Superior temporal gyrus (tissue), 1 donor: ENCODE data around the gene GRID1.
"Not testable (repeated sequence)": the region's sequence is repeated elsewhere in the genome, so short reads cannot be mapped to it uniquely, and the experiment has no call there.

Experiments
- DNase-seq: peaks from one replicate; pipeline ENCODE4 v3.0.0-alpha.2; 2016; ENCODE audit errors: extremely low spot score

The GRID1 gene

DNA sequence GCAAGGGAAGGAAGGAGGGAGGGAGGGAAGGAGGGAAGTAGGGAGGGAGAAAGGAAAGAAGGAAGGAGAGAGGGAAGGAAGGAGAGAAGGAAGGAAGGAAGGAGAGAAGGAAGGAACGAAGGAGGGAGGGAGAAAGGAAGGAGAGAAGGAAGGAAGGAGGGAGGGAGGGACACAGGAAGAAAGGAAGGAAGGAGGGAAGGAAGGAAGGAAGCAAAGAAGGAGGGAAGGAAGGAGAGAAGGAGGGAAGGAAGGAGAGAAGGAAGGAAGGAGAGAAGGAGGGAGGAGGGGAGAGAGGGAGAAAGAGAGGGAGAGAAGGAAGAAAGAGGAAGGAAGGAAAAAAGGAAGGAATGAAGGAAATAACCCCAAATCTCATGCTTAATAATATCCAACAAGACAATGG, 630.6 kb downstream of the GRID1 start:
- DNase-seq, result no peak

DNA sequence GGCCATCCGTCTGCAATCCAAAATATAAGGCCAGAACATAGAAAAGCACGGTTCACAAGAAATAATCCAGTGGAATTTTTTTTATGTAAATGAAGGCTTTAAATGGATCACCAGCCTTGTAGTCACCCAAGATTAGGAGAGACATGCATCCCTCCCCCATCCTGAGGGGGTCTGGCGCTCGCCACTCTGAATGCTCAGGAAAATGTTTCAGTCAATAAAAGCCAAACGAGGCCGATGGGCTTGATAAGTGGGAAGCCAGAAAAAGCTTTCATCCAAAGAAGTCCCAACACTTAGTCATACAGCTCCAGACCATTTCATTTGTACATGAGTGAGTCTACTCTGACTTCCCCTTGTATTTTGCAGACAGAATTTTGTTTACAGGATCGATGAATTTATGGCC, 631.8 kb downstream of the GRID1 start:
- no peak for DNase-seq

DNA sequence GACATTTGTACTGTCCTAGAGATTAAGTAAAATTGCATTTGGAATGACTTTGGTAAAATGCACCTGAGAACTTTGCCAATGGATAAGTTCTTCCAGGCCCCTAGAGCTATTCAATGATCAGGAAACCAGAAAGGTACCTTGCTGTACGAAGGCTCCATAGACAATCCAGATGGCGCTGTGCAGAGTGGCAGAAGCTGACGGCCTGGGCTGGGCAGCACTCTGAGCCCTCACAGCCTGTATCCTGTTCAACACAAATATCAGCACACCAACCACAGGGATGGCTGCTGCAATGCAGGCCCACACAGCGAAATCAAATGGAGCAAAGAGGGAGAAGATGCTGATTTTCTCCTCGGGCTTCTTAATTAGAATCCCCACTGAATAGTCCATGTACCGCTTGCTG, 642.4 kb downstream of the GRID1 start:
- no peak for DNase-seq

DNA sequence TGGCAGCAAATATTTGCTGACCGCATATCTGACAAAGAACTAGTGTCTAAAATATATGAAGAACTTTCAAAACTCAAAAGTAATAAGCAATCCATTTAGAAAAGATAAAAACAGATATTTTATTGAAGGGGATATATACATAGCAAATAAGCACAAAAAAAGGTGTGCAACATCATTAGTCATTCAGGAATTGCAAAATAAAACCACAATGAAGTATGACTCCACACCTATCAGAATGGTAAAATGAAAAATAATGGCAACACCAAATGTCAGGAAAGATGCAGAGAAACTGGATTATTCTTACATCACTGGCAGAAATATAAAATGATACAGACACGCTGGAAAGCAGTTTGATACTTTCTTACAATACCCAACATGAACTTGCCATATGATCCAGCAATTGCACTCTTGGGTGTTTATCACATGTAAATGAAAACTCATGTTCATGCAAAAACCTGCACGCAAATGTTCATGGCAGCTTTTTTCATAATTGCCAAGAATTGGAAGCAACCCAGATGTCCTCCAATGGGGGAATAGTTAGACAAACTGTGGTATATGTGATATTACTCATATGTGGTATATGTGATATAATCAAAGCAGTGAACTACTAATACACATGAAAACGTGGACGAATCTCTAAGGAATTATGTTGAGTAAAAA, 645.5 kb downstream of the GRID1 start:
- DNase-seq, result no peak

DNA sequence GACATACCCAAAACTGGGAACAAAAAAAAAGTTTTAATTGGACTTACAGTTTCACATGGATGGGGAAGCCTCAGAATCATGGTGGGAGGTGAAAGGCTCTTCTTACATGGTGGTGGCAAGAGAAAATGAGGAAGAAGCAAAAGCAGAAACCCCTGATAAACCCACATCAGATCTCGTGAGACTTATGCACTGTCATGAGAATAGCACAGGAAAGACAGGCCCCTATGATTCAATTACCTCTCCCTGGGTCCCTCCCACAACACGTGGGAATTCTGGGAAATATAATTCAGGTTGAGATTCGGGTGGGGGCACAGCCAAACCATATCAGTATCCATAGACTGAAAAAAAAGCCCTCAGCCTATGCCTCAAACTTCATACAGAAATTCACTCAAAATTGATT, 647.2 kb downstream of the GRID1 start:
- no peak for DNase-seq

DNA sequence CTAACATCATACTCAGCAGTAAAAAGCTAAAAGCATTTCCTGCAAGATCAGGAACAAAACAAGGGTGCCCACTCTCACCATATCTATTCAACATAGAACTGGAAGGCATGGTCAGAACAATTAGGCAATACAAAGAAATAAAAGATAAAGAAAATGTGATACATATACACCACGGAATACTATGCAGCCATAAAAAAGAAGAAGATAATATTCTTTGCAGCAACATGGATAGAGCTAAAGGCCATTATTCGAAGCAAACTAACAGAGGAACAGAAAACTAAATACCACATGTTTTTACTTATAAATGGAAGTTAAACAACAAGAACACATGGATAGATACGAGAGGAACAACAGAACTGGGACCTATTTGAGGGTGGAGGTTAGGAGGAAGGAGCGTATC, 652.7 kb downstream of the GRID1 start:
- no peak for DNase-seq

DNA sequence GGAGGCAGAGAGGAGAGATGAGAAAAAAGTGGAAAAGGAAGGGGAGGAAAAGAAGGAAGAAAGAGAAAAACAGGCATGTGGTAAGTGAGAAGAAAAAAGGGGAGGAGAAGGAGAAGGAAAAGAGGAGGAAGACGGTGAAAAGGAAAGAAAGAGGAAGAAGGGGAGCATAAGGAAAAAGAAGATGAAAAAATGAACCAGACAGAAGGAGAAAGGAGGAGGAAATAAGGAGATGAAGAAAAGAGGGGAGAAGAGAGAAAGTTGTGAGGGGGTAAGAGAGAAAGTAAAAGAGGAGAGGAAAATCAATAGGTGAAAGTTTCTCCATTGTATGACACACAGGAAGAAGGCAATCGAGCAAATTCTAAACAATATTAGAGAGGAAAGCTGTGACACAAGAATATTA, 663.8 kb downstream of the GRID1 start:
- DNase-seq, result no peak

DNA sequence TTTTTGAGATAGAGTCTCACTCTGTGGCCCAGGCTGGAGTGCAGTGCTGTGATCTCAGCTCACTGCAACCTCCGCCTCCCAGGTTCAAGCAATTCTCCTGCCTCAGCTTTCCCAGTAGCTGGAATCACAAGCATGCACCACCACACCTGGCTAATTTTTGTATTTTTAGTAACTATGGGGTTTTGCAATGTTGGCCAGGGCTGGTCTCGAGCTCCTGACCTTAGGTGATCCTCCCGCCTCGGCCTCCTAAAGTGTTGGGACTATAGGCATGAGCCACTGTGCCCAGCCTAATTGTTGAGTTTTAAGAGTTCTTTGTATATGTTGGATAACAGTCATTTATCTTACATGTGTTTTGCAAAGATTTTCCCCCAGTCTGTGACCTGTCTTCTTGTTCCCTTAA, 667.5 kb downstream of the GRID1 start:
- not testable (repeated sequence) for DNase-seq

DNA sequence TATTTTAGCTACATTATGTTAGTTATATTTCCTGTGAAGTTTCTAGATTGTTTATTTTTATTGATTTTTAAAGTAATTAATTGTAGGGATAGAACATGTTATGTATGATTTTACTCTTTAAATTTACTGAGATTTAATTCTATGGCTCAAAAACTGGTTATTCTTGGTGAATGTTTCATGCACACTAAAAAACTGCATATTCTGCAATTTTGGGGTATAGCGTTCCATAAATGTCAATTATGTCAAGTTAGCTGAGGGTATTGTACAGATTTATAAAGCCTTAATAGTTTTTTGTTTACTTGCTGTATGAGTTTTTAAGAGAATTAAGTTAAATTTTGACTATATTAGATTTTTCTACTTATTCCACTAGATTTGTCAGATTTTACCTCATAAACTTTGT, 669.7 kb downstream of the GRID1 start:
- no peak for DNase-seq

DNA sequence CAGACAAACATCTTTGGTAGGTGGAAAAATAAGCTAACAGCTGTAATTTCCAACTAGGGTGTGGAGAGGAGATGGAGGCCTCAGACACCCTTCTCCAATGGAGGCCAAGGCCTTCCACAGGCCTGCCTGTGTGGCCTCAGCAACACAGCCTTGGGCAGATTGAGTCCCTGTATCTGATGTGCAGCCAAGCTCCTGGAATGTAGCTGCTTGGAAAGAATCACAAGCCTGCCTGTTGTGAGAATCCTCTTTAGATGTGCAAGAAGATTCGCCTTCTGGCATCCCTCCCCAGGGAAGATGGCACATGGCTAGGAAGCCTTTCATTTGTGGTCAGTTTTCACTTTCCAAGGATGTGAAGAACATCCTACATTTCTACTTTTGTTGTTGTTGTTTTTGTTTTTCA, 684.0 kb downstream of the GRID1 start:
- no peak for DNase-seq

DNA sequence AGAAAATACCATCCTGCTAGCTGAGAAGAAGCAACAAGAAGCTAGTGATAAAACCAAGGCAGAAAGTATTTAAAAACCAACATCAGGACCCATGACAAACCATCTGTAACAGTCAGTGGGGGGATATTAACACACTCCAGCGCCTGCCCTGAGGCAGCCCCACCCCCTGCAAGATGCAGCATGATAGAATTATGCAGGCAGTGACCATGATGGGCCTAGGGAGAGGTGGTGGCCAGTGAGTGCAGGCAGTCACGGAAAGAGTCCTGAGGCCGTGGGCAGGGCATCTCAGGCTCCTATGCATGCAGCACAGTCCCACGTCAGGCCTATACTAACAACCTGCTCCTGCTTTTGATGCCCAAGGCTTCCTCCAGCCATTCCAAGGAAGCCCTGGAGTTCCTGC, 686.9 kb downstream of the GRID1 start:
- DNase-seq, result no peak

DNA sequence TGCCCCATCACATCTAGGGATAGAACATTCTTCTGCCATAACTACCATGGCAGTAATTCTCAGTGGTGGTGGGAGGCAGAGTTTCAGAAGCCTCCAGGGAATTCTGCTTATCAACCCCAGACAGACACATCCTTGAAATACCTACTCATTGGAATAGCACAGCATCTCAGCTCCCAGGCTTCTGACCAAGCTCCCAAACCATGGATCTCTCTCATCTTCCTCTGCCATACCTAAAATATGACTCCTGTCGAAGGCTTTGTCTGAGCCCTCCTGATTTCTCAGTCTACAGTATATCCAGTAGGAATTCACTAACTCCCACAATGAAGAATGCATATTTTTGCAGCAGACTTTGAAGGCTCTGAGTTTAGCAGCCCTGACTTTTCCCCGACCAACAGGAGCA, 687.5 kb downstream of the GRID1 start:
- no peak for DNase-seq

DNA sequence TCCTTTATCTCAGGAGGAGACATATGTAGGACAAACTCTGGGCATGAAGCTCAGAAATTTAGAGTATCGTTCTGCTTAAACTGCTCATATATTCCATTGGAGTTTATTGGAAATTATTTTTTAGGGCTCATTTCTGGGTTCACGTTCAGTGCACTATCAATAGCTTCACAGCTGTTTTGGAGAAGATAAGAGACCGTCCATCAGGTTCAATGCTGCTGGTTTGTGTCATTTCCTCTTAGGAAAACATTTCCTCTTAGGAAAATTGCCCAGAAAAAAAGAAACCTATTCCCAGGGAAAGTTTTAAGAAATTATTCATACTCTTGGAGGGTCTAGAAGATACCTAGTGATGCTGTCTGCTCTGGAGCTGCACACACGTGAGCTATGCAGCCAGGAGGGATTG, 691.7 kb downstream of the GRID1 start:
- DNase-seq, result no peak

DNA sequence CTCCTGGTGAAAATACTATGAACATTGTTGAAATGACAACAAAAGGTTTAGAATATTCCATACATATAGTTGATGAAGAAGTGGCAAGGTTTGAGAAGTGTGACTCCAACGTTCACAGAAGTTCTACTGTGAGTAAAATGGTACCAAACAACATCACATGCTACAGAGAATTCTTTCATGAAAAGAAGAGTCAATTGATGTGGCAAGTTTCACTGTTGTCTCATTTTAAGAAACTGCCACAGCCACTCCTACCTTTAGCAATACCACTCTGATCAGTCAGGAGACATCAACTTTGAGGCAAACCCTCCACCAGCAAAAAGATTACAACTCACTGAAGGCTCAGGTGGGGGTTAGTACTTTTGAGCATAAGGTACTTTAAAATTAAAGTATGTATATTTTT, 693.3 kb downstream of the GRID1 start:
- DNase-seq, result no peak

DNA sequence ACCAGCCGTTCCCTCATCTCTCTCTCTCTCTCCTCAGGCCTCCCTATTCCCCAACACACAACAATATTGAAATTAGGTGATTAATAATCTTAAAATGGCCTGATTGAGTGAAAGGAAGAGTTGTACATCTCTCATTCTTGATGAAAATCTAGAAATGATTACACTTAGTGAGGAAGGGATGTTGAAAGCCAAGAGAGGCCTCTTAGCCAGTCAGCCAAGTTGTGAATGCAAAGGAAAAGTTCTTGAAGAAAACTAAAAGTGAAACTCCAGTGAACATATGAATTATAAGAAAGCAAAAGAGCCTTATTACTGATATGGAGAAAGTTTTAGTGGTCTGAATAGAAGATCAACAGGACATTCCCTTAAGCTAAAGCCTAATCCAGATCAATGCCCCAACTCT, 695.1 kb downstream of the GRID1 start:
- DNase-seq, result no peak

DNA sequence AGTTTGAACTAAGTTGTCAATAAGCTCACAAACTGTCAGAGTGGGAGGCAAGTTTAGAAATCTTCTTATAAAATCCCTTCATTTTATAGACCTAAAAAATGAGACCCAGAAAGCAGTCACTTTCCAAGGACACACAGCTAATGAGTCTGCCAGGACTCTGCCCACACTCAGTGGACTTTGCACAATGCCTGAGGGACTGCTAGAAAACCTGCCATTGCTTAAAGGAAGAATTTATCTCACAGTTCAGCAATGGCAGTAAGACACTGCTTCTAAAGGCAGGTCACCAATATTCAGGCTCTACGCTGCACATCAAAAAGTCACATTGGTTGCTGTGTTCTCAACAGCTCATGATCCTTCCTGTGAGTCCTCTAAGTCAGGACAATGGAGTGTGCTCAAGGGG, 698.1 kb downstream of the GRID1 start:
- DNase-seq, result no peak

DNA sequence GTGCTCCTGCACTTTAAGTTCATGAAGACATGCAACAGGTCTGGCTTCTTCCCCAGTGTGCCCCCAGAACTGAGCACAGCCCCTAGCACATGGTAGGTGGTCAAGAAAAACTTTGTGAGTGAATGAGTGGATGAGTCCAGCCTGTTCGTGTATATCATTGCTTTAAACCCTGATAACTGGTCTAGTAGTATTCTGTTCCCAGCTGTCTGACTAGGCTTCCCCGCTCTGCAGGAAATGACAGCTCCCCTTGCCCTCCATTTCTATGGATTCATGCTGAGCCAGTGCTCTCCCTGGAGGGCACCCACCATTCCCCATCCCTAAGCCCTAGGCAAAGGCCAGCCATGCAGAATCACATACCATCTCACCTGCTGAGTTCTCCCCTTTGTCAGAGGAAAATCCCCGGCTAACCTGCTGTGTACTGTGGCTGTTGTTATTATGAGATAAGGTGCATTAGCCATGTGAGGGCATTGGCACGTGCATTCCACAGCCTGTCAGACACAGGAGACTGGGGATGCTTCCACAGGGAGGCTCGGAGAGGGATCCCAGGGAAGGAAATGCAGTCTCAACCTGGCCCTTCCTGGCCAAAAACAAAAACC, 698.9 kb downstream of the GRID1 start:
- DNase-seq, result no peak

DNA sequence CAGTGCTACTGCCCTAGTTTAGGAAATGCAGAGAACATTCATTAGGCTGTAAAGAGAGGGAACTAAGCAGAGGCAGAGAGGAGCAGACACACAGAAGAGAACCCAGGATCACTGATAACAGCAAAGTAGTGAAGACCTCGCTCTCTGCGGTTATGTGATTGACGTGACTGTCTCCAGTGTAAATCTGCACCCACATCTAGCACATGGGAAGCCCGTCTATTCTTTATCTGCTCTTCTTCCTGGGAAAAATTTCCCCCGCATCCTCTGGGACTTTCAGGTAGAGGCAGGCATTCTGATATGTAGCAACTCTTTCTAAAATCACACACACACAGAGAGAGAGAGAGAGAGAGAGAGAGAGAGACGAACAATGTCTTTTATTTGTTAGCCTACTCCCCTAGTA, 699.6 kb downstream of the GRID1 start:
- no peak for DNase-seq

DNA sequence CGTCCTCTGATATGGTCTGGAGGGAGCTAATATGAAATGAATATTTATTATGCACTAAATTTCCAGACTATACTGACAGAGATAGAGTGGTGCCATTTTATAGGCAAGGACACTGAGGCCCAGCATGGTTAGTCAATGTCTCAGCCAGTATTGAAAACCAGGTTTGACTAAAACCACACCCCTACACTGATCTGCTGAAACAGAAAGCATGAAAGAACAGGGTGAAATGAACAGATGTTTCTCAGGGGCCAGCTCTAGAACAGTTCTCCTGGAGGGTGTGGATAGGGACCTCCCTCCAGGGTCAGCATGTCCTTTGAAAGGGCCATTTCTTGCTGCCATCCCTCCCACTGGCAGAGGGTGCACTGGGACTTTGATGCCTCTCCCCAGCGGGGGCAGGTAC, 700.5 kb downstream of the GRID1 start:
- no peak for DNase-seq

DNA sequence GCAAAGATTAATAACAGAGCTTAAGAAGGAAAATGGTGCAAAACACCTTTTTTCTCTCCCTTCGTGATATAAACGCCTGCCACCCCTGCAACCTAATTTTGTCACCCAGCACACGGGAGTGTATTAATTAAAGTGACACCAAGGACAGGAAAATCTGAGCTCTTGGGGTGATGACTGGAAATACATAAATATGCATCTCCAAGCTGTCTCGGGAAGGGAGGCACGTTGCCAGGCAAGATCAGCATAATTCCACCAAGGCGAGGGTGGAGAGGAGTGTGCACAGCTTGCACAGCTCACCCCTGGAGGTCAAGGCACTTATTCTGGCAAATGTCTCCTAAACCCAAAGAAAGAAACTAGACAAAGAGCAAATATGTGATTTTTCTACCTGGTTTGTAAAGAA, 700.9 kb downstream of the GRID1 start:
- no peak for DNase-seq

DNA sequence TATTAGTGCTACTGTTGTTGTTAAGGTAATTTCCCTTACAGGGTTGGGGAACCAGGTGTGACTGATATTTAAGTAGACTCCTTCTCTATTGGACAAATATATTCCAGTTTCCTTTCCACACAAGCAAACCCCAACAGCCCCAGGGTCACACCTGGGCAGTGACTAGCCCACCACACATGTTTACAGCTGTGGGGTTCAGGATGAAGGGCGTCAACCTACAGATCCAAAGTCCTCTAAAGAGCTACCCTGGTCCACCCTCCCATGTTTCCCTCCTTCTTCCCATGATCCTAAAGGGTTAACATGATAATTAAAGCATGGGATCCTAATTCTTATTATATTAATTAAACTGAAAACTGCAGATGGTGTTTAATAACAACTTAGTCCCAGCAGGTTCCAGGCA, 701.5 kb downstream of the GRID1 start:
- DNase-seq, result no peak

DNA sequence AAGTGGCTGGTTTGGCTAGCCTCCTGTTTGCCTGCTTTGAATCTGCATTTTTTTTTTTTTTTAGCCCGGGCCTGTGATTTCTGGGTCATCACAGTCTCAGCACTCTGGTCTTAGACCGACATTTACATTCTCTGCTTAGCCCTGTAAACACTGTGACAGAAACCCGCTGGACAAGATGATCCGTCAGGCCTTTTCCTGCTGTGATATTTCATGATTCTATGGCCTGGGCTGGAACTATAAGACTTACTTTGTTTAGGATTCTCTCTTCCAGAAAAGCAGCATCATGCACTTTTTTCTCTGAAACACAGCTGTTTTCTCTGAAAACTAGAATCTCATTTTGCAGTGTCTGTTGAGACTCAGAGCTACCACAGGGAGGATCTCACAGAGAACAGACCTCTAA, 705.5 kb downstream of the GRID1 start:
- DNase-seq, result no peak

DNA sequence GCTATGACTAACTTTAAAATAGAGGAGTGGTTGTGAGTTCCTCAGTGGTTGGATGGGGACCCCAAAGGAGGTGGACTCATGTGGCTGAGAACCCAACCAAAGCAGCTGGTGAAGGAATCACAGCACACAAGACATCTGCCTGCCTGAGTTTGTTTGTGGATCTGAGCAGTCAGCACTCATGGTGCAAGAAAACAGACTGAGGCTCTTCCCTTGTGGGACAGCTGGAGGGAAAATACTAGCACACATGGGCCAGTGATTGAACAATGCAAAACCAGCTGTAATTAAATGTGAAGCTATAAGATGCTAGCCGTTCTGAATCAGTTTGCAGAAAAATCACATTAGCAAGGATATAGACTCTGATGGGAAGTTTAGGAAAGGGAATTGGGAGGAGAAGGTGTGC, 707.3 kb downstream of the GRID1 start:
- DNase-seq, result no peak

DNA sequence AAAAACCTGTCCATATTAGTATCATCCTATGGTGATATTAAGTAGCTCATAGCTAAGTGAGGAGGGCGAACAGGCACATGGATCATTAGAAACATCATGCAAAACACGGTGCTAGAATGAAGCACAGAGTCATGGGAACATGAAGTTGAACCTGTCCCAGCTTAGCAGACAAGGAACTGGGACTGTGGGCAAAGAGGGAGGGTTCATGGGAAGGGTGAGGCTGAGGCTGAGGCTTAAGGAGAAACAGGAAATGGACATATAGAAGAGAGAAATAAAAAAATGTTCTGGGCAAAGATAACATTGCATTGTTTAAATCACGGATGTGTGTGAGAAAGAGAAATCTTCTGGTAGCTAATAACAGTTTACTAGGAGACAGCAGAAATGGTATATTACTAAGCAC, 708.1 kb downstream of the GRID1 start:
- no peak for DNase-seq
